ENCODE data around the gene TADA1.

DNA sequence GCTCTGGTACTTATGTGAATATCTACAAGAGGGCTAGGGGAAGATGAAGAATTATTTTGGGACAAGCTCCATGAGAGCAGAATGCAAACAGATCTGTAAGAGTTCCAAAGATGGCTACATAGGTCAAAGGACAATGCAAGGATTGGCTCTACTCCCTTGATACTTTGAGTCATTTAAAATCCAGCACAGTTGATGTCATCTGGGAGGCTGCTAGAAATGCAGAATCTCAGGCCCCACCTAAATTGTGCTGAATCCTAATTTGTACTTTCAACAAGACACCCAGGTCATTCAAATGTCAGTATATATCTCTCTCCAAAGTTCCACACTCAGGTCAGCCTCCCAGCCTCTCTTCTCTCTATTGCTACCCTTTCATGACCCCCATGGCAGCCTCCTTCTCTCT lies 23.7 kb upstream of the TADA1 start:
- no peak for TF ChIP-seq POLR2A (IDR thresholded peaks at IDR 0.05)
- no peak for TF ChIP-seq CTCF (IDR thresholded peaks at IDR 0.05)
